ENCODE data around the gene PTTG1IP.
"Not testable (repeated sequence)": the region's sequence is repeated elsewhere in the genome, so short reads cannot be mapped to it uniquely, and the experiment has no call there.

Gene PTTG1IP

DNA sequence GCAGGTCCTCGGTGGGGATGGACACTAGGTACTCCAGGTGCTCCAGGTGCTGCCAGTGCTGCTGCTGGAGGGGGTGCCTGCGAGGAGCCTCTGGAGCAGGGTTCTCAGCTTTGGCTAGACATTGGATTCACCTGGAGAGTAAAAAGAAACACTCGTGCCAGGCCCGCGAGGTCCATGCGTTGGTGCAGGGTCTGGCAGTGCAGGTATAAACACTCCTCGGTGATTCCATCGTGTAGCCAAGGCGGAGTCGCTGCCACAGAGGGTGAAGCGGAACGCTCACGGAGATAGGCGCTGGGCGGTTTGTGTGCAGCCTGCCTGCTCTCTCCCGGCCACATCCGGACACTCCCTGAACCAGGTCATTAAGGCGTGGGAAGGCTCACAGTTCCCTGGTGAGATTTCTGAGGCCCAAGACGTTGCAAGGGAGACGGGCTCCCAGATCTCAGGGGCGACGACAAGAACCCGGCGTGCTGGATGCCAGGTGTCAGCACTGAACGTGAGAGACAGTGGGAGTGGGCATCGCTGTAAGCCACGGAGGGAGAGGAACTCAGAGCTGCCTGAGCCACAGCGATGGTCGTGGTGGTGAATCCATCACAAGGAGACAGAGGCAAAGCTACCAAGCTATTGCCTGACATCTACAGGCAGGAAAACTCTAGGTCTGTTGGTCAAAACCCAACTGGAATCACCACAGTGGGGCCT lies 38.4 kb downstream of the PTTG1IP start:
- H3K27ac ChIP-seq (ENCODE audit: insufficient read depth, low read depth, low read length, poor library complexity, severe bottlenecking) = no peak overlapping the region
- no peak overlapping the region for H3K4me3 ChIP-seq (ENCODE audit: insufficient read depth, low read depth, low read length)
- no peaks in the 10 kb centered on the region for H3K36me3 ChIP-seq (ENCODE audit: control insufficient read depth, insufficient read depth, low read length)
- H3K27me3 ChIP-seq (ENCODE audit: control insufficient read depth, insufficient read depth, low read length, poor library complexity, severe bottlenecking) = no peaks in the 10 kb centered on the region
- no peaks in the 10 kb centered on the region for H3K9me3 ChIP-seq (ENCODE audit: control insufficient read depth, low read length)
- no peaks in the 10 kb centered on the region for H3K4me1 ChIP-seq (ENCODE audit: control insufficient read depth, insufficient read depth, low read length)
- WGBS, 2 experiments = 93% methylated on average over 29 of the region's 29 CpGs

DNA sequence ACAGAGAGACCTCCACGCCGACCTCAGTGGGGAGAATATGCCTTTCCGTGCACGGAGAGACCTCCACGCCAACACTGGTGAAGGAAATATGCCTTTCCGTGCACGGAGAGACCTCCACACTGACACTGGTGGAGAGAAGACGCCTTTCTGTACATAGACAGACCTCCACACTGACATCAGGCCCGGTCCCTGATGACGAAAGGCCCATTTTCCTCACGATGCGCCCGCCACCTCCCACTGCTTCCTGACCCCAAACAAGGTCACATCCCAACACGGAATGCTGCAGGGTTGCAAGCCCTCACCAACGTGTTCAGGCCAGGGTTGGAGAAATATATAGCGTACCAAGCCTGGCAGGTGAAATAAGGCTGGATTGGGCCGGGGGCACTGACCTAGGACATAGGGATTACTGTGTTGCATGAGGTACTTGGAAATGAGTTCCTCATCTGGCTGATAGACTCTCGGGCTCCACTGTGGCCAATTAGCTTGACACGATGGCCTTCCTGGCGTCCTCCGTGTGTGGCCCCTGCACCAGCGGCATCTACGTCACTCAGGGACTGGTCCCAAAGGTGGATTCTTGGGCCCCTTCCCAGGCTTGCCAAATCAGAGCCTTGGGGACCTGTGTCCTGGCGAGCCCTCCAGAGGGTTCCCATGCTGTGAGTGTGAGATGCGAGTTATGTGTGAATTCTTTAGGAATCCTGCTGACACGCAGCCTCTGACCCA lies 39.1 kb downstream of the PTTG1IP start:
- Histone ChIP-seq H3K27ac (ENCODE audit: insufficient read depth, low read depth, low read length, poor library complexity, severe bottlenecking) (no peak overlapping the region), H3K4me3 (ENCODE audit: insufficient read depth, low read depth, low read length) (no peak overlapping the region), H3K27me3 (ENCODE audit: control insufficient read depth, insufficient read depth, low read length, poor library complexity, severe bottlenecking) (no peaks in the 10 kb centered on the region), H3K4me1 (ENCODE audit: control insufficient read depth, insufficient read depth, low read length) (no peaks in the 10 kb centered on the region), H3K36me3 (ENCODE audit: control insufficient read depth, insufficient read depth, low read length) (no peaks in the 10 kb centered on the region), H3K9me3 (ENCODE audit: control insufficient read depth, low read length) (no peaks in the 10 kb centered on the region)
- 89 to 90% methylated on average over 26 of the region's 26 CpGs for WGBS, 2 experiments

DNA sequence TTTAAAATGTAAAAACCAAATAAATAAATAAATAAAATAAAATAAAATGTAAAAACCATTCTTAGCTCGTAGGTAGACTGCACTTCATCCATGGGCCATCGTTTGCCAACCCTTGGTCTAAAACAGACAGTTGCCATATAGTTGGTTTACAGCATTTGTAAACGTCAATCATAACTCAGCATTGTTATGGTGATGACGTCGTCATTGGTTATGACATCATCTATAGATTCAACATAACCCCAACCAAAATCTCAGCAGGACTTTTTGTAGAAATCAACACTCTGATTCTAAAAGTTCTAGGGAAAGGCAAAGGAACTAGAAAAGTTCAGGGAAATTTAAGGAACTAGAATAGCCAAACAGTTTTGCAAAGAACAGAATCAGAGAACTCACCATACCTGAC lies 39.8 kb downstream of the PTTG1IP start:
- H3K9me3 ChIP-seq (ENCODE audit: control insufficient read depth, low read length) = peaks cover 2% of the 10 kb centered on the region
- H3K4me1 ChIP-seq (ENCODE audit: control insufficient read depth, insufficient read depth, low read length) = no peaks in the 10 kb centered on the region
- H3K27ac ChIP-seq (ENCODE audit: insufficient read depth, low read depth, low read length, poor library complexity, severe bottlenecking) = no peak overlapping the region
- H3K36me3 ChIP-seq (ENCODE audit: control insufficient read depth, insufficient read depth, low read length) = no peaks in the 10 kb centered on the region
- H3K4me3 ChIP-seq (ENCODE audit: insufficient read depth, low read depth, low read length) = no peak overlapping the region
- no peaks in the 10 kb centered on the region for H3K27me3 ChIP-seq (ENCODE audit: control insufficient read depth, insufficient read depth, low read length, poor library complexity, severe bottlenecking)
- 95 to 97% methylated on average over 5 of the region's 5 CpGs for WGBS, 2 experiments

DNA sequence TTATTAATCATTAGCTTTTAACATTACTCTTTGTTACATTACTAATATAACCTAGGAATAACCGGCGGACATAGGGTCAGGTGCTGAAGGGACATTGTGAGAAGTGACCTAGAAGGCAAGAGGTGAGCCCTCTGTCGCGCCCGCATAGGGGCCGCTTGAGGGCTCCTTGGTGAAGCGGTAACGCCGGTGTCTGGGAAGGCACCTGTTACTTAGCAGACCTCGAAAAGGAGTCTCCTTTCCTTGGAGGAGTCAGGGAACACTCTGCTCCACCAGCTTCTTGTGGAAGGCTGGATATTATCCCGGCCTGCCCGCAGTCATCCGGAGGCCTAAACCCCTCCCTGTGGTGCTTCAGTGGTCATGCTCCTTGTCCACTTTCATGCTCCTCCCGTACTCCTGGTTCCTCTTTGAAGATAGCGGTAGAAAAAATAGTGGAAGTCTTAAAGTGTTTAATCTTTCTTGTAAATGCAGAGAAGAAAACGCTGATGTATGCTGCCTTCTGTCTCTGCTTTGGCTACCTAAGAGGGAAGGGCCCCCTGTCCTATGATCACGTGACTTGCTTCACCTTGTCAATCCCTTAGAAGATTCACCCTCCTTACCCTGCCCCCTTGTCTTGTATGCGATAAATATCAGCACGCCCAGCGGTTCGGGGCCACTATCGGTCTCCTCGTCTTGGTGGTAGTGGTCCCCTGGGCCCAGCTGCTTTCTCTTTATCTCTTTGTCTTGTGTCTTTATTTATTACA lies 40.8 kb downstream of the PTTG1IP start:
- H3K4me3 ChIP-seq (ENCODE audit: insufficient read depth, low read depth, low read length); H3K27me3 ChIP-seq (ENCODE audit: control insufficient read depth, insufficient read depth, low read length, poor library complexity, severe bottlenecking); H3K9me3 ChIP-seq (ENCODE audit: control insufficient read depth, low read length); H3K36me3 ChIP-seq (ENCODE audit: control insufficient read depth, insufficient read depth, low read length); H3K27ac ChIP-seq (ENCODE audit: insufficient read depth, low read depth, low read length, poor library complexity, severe bottlenecking); H3K4me1 ChIP-seq (ENCODE audit: control insufficient read depth, insufficient read depth, low read length): not testable (repeated sequence)
- WGBS, 2 experiments = 95 to 97% methylated on average over 23 of the region's 23 CpGs

DNA sequence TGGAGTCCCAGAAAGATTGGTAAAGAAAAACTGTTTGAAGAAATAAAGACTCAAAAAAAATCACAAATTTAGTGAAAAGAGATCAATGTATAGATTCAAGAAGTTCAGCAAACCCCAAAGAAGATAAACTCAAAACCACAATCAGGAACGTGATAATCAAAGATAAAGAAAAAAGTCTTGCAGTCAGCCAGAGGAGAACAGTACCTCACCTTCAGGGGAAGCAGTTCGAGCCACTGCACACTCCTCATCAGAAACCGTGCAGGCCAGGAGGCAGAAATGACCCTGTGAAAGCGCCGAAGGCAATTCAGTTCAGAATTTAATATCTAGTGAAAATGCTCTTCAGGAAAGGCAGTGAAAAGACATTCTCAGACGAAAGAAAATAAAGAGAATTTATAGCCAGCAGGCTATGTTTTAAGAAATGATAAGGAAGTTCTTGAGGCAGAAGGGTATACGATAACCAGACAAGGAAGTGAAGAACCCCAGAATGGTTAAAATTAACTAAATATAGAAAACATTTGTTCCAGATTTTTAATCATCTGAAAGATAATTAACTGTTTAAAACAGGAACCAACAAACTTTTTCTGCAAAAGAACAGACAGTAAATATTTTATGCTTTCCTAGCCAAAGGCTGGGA lies 42.1 kb downstream of the PTTG1IP start:
- peaks cover 3% of the 10 kb centered on the region for H3K9me3 ChIP-seq (ENCODE audit: control insufficient read depth, low read length)
- H3K27ac ChIP-seq (ENCODE audit: insufficient read depth, low read depth, low read length, poor library complexity, severe bottlenecking) = no peak overlapping the region
- H3K27me3 ChIP-seq (ENCODE audit: control insufficient read depth, insufficient read depth, low read length, poor library complexity, severe bottlenecking) = no peaks in the 10 kb centered on the region
- H3K4me3 ChIP-seq (ENCODE audit: insufficient read depth, low read depth, low read length) = no peak overlapping the region
- no peaks in the 10 kb centered on the region for H3K4me1 ChIP-seq (ENCODE audit: control insufficient read depth, insufficient read depth, low read length)
- 92 to 93% methylated on average over 7 of the region's 7 CpGs for WGBS, 2 experiments
- no peaks in the 10 kb centered on the region for H3K36me3 ChIP-seq (ENCODE audit: control insufficient read depth, insufficient read depth, low read length)

DNA sequence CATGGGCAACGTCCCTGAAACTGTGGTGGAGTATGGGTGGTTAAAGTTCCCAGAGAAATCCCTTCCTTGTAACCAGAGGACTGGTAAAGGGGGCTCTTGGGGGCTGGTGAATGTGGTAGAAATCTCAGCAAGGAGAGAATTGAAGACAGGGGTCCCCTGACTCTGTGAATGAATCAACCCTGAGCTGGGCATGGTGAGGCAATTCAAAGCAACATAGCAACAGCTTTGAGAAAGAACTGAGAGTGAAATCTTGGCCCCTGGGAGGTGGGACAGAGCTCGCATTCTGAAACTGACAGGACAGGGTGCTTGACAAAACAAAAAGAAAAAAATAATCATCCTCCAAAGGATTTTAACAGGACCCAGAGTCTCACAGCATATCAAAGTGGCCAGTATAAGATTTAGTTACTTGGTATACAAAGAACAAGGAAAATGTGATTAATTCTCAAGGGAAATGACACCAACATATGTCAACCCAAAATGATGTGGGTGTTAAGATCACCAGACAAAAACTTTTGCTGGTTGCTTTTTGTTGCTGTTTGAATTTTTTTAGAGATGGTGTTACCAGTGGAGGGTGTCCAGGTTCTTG lies 43.9 kb downstream of the PTTG1IP start:
- no peaks in the 10 kb centered on the region for H3K4me1 ChIP-seq (ENCODE audit: control insufficient read depth, insufficient read depth, low read length)
- H3K27me3 ChIP-seq (ENCODE audit: control insufficient read depth, insufficient read depth, low read length, poor library complexity, severe bottlenecking) = no peaks in the 10 kb centered on the region
- WGBS, 2 experiments = 80 to 85% methylated on average over 2 of the region's 2 CpGs
- no peaks in the 10 kb centered on the region for H3K36me3 ChIP-seq (ENCODE audit: control insufficient read depth, insufficient read depth, low read length)
- H3K27ac ChIP-seq (ENCODE audit: insufficient read depth, low read depth, low read length, poor library complexity, severe bottlenecking) = no peak overlapping the region
- H3K4me3 ChIP-seq (ENCODE audit: insufficient read depth, low read depth, low read length) = no peak overlapping the region
- H3K9me3 ChIP-seq (ENCODE audit: control insufficient read depth, low read length) = peaks cover 3% of the 10 kb centered on the region

DNA sequence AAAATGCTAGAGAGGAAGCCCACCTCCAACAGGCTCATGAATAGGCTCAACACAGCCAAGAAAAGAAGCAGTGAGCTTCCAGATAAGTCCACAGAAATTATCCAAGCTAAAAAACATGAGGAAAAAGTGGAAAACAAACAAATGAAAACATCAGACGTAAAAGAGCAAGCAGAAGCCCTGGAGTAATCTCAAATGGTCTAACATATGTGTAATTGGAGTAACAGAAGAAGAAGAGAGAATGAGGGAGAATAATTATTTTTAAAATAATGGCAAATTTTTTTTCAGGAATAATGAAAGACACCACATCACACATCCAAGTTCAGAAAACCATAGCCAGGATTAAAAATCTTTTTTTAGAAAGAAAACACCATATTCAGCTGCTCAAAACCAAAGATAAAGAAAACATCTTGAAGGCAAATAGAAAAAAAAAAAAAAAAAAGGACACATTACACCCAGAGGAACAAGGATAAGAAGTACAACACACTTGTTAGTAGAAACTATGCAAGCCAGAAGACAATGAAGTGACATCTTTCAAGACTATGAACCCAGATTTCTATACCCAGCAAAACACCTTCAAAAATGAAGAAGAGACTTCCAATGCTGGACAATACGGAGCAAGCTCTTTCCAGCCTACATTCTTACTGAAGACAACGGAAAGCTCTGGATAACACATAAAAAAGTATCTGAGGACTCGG lies 45.0 kb downstream of the PTTG1IP start:
- no peak overlapping the region for H3K27ac ChIP-seq (ENCODE audit: insufficient read depth, low read depth, low read length, poor library complexity, severe bottlenecking)
- WGBS, 2 experiments = 91 to 93% methylated on average over 4 of the region's 4 CpGs
- H3K36me3 ChIP-seq (ENCODE audit: control insufficient read depth, insufficient read depth, low read length) = no peaks in the 10 kb centered on the region
- no peaks in the 10 kb centered on the region for H3K27me3 ChIP-seq (ENCODE audit: control insufficient read depth, insufficient read depth, low read length, poor library complexity, severe bottlenecking)
- H3K4me1 ChIP-seq (ENCODE audit: control insufficient read depth, insufficient read depth, low read length) = no peaks in the 10 kb centered on the region
- H3K4me3 ChIP-seq (ENCODE audit: insufficient read depth, low read depth, low read length) = no peak overlapping the region
- H3K9me3 ChIP-seq (ENCODE audit: control insufficient read depth, low read length) = peaks cover 3% of the 10 kb centered on the region

DNA sequence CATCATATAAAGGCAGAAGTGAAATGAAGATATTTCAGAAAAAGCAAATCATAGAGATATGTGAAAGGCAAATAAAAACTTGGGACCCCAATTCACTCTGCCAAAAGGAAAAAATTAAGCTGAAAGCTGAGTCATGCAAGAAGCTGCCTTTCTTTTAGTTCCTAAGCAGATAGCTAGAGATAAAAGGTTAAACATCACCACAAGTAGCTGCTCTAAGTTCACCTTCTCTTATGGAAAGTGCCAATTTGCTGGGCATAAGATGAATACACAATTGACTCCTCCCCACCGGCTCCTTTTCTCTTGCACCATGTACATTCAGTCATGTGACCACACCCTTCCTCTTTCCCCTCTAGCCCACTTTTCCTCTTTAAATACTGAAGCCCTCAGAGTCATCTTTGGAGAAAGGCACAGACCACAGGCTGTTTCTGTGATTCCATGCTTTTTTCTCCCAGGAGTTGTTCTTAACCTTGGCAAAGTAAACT lies 50.3 kb downstream of the PTTG1IP start:
- no peak overlapping the region for H3K4me3 ChIP-seq (ENCODE audit: insufficient read depth, low read depth, low read length)
- no peaks in the 10 kb centered on the region for H3K27me3 ChIP-seq (ENCODE audit: control insufficient read depth, insufficient read depth, low read length, poor library complexity, severe bottlenecking)
- no peaks in the 10 kb centered on the region for H3K36me3 ChIP-seq (ENCODE audit: control insufficient read depth, insufficient read depth, low read length)
- H3K4me1 ChIP-seq (ENCODE audit: control insufficient read depth, insufficient read depth, low read length) = no peaks in the 10 kb centered on the region
- no peak overlapping the region for H3K27ac ChIP-seq (ENCODE audit: insufficient read depth, low read depth, low read length, poor library complexity, severe bottlenecking)
- peaks cover 5% of the 10 kb centered on the region for H3K9me3 ChIP-seq (ENCODE audit: control insufficient read depth, low read length)
- WGBS, 2 experiments = 90 to 92% methylated on average over 1 of the region's 1 CpG

DNA sequence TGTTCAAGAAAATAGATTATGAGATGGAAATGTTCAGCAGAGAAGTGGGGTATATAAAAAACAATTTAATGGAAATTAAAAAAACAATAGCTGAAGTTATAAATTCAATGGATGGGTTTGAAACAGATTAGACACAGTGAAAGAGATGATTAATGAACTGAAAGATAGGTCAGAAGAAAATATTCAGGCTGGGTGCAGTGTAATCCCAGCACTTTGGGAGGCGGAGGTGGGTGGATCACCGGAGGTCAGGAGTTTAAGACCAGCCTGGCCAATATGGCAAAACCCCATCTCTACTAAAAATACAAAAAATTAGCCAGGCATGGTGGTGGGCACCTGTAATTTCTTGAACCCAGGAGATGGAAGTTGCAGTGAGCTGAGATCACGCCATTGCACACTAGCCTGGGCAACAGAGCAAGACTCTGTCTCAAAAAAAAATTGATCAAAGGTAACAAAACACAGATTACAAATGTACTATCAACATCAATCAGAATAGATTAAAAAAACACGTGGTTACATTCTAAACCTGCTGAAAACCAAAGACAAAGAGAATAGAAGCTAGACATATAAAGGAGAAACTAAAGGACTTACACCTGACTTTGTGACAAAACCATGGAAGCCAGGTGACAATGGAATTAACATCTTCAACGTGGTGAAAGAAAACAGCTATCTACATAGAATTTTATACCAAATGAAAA lies 50.9 kb downstream of the PTTG1IP start:
- Histone ChIP-seq H3K4me1 (ENCODE audit: control insufficient read depth, insufficient read depth, low read length) (no peaks in the 10 kb centered on the region), H3K9me3 (ENCODE audit: control insufficient read depth, low read length) (peaks cover 5% of the 10 kb centered on the region), H3K27me3 (ENCODE audit: control insufficient read depth, insufficient read depth, low read length, poor library complexity, severe bottlenecking) (no peaks in the 10 kb centered on the region), H3K4me3 (ENCODE audit: insufficient read depth, low read depth, low read length) (no peak overlapping the region), H3K36me3 (ENCODE audit: control insufficient read depth, insufficient read depth, low read length) (no peaks in the 10 kb centered on the region), H3K27ac (ENCODE audit: insufficient read depth, low read depth, low read length, poor library complexity, severe bottlenecking) (no peak overlapping the region)
- WGBS, 2 experiments = 71 to 72% methylated on average over 5 of the region's 5 CpGs

Measured in ectodermal cell (in vitro differentiated cells).